DMS53 treated with DMSO at 0.1 percent for 48 hours (cell line): Measurements from ENCODE around the gene TPMT.

Source experiments
- DNase-seq: peaks from one replicate; lab custom pipeline; 2025; ENCODE audit not compliant: unreplicated experiment; lab: John Stamatoyannopoulos, UW

The TPMT gene

GRCh38 chr6:18117136-18117535 lies 37.7 kb downstream of the TPMT start:
- DNase-seq: no peak

DNA sequence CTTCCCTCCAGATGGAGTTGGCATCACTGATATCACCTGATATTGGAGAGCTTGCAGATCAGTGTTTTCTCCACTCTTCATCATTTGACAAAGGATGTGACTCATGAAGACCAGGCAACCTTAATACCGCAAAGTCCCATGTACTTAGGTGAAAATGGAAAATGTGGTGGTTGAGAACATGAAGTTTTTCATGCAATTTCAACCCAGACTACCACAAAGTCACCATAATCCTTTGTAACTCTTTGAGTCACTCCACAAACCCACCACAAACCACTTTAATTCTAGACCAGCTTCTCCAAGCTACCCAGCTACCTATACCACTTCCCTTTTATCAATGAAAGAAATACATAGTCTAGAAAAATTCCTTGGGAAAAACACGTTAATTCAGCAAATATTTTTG lies 39.5 kb downstream of the TPMT start:
- no peak for DNase-seq

DNA sequence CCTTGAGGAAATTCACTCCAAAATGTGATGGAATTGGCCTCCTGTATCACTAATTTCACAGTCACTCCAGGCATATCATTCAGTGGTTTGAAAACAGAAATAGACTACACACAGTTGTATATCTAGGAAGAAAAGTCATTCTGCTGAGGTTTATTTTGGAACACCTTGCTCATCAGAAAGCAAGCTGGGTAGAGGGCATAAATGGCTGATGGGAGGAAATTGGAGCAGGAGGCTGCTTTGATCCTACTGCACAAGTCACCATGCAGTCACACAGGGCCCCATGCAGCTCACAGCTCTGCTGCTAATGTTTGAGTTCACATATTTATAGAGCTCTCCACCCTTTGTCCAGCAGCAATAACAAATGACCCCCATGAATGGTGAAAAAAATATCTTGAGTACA lies 44.7 kb downstream of the TPMT start:
- DNase-seq: no peak

- DNase-seq: no peak
Observed at GRCh38 chr6:18107061-18107460, 47.8 kb downstream of the TPMT start.

- no peak for DNase-seq
Observed at GRCh38 chr6:18102783-18103509, 51.9 kb downstream of the TPMT start.

DNA sequence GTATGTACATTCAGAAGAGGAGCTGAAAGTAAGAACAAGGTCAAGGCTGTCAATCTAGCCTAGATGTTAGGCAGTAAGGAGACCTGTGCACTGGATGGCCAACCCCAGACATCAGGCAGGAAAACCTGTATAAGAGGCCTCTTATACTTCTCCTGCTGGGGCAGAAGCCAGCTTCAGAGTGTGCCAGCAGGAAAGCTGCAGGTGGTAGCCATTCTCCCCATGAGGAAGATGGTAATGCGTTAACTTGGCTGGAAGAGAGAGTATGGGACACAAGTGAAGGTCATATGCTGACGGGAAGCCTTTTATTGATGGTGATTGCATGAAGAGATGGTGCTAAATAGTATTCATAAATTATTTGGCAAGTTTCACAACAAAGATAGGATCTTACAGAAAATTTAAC lies 53.0 kb downstream of the TPMT start:
- DNase-seq: no peak

GRCh38 chr6:18101271-18101670 lies 53.6 kb downstream of the TPMT start:
- no peak for DNase-seq

DNA sequence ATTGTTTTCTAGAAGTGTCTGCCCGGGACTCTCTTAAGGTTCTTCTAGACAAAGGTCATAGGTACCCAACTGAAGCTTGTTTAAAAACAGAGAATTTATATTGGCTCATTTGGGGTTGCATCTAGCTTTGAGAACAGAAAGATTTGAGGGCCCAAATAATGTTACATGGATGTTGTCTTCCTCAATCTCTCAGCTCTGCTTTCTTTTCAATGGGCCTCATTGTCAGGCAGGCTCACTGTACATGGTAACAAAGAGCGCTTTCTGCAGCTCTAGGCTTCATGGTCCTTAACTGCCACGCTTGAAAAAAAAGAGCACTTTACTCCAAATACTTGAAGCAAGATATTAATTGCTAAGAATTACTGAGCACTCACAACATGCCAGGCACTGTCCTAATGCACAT lies 54.6 kb downstream of the TPMT start:
- no peak for DNase-seq

DNA sequence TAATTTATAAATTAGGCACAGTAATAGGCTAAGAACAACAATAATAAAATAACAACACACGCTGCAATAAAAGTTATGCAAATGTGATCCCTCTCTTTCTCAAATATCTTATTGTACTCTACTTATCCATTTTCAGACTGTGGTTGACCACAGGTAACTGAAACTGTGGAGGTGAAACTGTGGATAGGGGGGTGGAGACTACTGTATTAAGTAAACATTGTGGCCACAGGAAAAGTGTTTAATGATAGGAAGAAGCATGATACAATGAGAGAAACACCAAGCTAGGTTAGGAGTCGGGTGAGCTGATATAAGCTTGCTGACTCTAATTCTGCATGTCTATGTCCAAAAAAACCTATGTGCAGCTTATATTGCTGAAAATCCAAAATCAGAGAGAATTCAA lies 55.4 kb downstream of the TPMT start:
- DNase-seq: no peak

GRCh38 chr6:18096423-18096822 lies 58.5 kb downstream of the TPMT start:
- no peak for DNase-seq

GRCh38 chr6:18091382-18091781 lies 63.5 kb downstream of the TPMT start:
- DNase-seq: no peak

GRCh38 chr6:18090349-18090786 lies 64.5 kb downstream of the TPMT start:
- DNase-seq: no peak

DNA sequence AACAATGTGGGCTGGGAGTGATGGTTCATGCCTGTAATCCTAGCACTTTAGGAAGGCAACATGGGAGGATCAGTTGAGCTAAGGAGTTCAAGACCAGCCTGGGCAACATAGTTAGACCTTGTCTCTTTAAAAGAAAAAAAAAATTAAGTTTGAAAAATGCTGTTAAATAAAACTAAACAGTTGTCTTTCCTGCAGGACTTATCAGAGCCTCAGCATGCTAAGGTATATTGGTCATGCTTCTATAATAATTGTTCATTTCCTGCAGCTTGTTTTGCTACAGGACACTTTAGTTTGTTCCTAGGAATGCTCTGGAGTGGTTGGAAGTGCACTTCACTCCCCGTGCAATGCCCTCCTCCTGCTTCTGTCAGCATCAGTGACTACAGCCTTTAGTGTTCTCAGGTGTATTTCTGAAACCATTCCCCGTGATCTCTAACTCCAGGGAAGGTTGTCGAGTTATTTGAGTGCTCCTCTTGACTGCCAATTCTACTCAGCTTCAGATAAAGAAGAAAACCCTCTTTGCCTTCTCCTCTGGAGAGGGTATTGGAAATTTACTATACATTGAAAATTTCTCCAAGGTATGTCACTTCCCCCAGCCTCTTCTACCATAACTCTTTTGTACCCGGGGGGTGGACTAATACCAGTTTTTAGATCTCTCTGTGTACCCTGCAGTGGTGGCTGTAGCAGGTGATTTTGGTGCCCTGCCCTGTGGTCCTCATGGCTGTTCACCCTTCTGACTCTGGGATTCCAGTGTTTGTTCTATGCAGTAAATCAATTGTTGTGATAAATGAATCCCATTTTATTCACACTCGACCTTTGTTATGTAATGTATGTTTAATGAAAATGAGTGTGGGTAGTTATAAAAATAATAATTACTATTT lies 66.2 kb downstream of the TPMT start:
- no peak for DNase-seq

- no peak for DNase-seq
Observed at GRCh38 chr6:18087396-18088165, 67.3 kb downstream of the TPMT start.

DNA sequence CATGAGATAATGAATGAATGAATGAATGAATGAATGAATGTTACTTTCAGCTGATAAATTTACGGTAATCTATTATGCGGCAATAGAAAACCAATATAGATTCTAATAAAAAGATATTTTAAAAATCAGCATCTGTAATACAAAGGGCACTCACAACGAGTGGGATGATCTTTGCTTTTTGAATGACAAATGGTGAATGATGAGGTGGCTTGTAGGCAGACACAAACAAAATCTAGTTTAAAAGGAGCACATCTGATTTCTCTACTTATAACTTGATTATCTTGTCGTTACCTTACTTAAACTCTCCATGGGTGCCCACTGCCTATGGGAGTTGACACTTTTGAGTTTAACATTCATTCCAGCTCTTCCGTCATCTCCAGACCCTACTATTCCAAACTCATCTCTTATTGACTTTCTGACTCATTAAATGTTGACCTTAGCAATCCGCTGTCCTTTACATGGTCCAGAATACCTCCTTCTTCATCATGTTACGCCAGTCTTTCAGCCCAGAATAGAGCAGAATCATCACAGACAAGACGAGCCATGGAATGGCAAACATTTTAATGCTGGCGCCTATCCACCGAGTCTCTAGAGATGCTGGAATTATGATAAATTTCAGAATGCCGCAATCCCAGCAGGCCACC lies 73.7 kb downstream of the TPMT start:
- DNase-seq: peak; percentile 69

DNA sequence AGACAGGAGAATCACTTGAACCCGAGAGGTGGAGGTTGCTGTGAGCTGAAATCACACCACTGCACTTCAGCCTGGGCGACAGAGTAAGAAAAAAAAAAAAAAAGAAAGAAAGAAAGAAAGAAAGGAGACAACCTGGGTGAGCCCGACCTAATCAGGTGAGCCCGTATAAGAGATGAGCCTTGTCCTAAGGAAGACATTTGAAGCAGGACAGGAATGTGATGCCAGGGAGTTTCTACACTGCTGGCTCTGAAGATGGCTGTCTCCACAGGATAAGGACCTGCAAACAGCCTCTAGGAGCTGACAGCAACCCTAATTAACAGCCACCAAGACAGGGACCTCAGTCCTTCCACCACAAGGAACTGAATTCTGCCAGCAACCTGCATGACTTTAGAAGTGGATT lies 74.3 kb downstream of the TPMT start:
- no peak for DNase-seq

DNA sequence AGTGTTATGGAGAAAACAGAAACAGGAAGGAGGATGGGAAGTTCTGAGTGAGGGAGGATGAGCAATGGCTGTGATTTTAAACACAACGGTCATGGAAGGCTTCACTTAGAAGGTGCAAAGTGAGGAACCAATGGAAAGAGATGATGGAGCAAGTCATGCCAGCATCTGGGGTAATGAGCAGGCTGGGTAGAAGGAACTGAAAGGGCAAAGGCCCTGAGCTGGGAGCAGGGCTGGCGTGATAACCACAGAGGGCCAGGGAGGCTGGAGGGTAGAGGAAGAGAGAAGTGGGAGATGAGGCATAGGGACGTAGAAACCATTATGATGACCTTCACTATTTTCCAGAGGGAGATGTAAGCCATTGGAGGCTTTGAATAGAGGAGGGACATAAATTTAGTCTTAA lies 76.0 kb downstream of the TPMT start:
- DNase-seq: no peak
